SK-N-SH treated with all-trans-retinoic acid at 6 μM for 48 hours (cell line): ENCODE data around the gene DCBLD2.

Experiments
- BACH2 ChIP-seq: fragments of 250-450 bp; sonication (Bioruptor Pico); IDR thresholded peaks from 2 replicates; pipeline ENCODE4 v1.9.0; 2021; ENCODE audit warnings: mild to moderate bottlenecking, borderline replicate concordance
- CREB5 ChIP-seq: fragments of 250-450 bp; sonication (Bioruptor Pico); IDR thresholded peaks from 2 replicates; pipeline ENCODE4 v1.5.1; 2020; ENCODE audit warnings: low read depth, mild to moderate bottlenecking, moderate library complexity
- CSRNP3 ChIP-seq: fragments of 250-450 bp; sonication (Bioruptor Pico); IDR thresholded peaks from 2 replicates; pipeline ENCODE4 v1.5.1; 2021; ENCODE audit warnings: mild to moderate bottlenecking, moderate library complexity
- GLIS3 ChIP-seq: fragments of 250-450 bp; sonication (Bioruptor Pico); IDR thresholded peaks from 2 replicates; pipeline ENCODE4 v1.5.0; 2020; ENCODE audit warnings: mild to moderate bottlenecking, moderate library complexity
- PATZ1 ChIP-seq: fragments of 250-450 bp; sonication (Bioruptor Pico); IDR thresholded peaks from 2 replicates; pipeline ENCODE4 v1.8.0; 2020; ENCODE audit warnings: mild to moderate bottlenecking, moderate library complexity, borderline replicate concordance
- POU6F1 ChIP-seq: fragments of 250-450 bp; sonication (Bioruptor Pico); IDR thresholded peaks from 2 replicates; pipeline ENCODE4 v1.8.0; 2021; ENCODE audit warnings: low read depth, mild to moderate bottlenecking, moderate library complexity, borderline replicate concordance
- SNAI2 ChIP-seq: fragments of 250-450 bp; sonication (Bioruptor Pico); IDR thresholded peaks from 2 replicates; pipeline ENCODE4 v1.5.0; 2020; ENCODE audit warnings: mild to moderate bottlenecking, moderate library complexity
- TCF4 ChIP-seq: fragments of 250-450 bp; sonication (Bioruptor Pico); IDR thresholded peaks from 2 replicates; pipeline ENCODE4 v1.8.0; 2021; ENCODE audit warnings: mild to moderate bottlenecking, moderate library complexity, borderline replicate concordance
- TOX ChIP-seq: fragments of 250-450 bp; sonication (Bioruptor Pico); IDR thresholded peaks from 2 replicates; pipeline ENCODE4 v1.8.0; 2021; ENCODE audit warnings: mild to moderate bottlenecking, moderate library complexity, borderline replicate concordance
- ZFP30 ChIP-seq: fragments of 450-650 bp; formaldehyde crosslinking; IDR thresholded peaks from 2 replicates; pipeline ENCODE4 v1.5.0; 2022; ENCODE audit warnings: mild to moderate bottlenecking, moderate library complexity
- ZNF565 ChIP-seq: fragments of 450-650 bp; formaldehyde crosslinking; conservative IDR thresholded peaks from 2 replicates; pipeline ENCODE4 v1.5.0; 2020; ENCODE audit warnings: low read depth, mild to moderate bottlenecking, moderate library complexity

GRCh38 chr3:98826126-98826525 lies 75.4 kb downstream of the DCBLD2 start:
- TF ChIP-seq GLIS3 (CRISPR knock-in tag) = no peak
- TF ChIP-seq TCF4 (CRISPR knock-in tag) = no peak
- no peak for TF ChIP-seq CREB5
- TF ChIP-seq SNAI2 (CRISPR knock-in tag) = no peak
- no peak for TF ChIP-seq PATZ1 (CRISPR knock-in tag)
- no peak for TF ChIP-seq TOX (CRISPR knock-in tag)
- TF ChIP-seq ZFP30 = no peak
- TF ChIP-seq CSRNP3 (CRISPR knock-in tag) = no peak
- TF ChIP-seq ZNF565 = no peak
- no peak for TF ChIP-seq POU6F1 (CRISPR knock-in tag)
- no peak for TF ChIP-seq BACH2 (CRISPR knock-in tag)
